DND-41 (cell line): ENCODE results near the gene KRTAP5-4.

Experiments used
- EZH2 ChIP-seq: IDR thresholded peaks from 3 replicates; pipeline ENCODE4 v1.6.1; 2012; ENCODE audit warnings: borderline replicate concordance, low read depth, mild to moderate bottlenecking, moderate library complexity, low read length, inconsistent platforms; ENCODE audit not compliant: severe bottlenecking
- TF ChIP-seq, protein P1 (sequence below): IDR thresholded peaks from 2 replicates; pipeline ENCODE4 v1.5.1; 2012; ENCODE audit warnings: borderline replicate concordance, low read length, moderate library complexity, mild to moderate bottlenecking; ENCODE audit not compliant: poor library complexity, severe bottlenecking; ENCODE audit errors: extremely low read depth

DNA sequence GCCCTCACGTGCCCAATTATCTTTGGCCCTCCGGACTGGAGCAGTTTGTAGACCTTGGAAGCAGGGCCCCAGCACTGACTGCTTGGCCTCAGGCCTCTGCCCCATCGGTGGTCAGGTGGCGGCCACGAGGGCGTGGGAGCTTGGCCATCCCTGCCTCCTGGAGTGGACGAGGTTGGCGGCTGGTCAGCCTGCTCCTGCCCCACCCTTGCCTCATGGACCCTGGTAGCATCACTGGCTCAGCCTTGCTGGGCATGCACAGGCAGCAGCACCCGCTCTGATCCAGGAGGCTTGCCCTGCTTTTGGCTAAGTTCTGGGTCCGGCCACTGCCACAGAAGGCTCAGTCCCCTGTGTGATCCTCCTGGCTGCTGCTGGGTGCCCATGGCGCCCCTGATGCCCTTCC is 17.8 kb downstream of the KRTAP5-4 start:
- TF ChIP-seq, protein P1, sequence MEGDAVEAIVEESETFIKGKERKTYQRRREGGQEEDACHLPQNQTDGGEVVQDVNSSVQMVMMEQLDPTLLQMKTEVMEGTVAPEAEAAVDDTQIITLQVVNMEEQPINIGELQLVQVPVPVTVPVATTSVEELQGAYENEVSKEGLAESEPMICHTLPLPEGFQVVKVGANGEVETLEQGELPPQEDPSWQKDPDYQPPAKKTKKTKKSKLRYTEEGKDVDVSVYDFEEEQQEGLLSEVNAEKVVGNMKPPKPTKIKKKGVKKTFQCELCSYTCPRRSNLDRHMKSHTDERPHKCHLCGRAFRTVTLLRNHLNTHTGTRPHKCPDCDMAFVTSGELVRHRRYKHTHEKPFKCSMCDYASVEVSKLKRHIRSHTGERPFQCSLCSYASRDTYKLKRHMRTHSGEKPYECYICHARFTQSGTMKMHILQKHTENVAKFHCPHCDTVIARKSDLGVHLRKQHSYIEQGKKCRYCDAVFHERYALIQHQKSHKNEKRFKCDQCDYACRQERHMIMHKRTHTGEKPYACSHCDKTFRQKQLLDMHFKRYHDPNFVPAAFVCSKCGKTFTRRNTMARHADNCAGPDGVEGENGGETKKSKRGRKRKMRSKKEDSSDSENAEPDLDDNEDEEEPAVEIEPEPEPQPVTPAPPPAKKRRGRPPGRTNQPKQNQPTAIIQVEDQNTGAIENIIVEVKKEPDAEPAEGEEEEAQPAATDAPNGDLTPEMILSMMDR: no peak
- TF ChIP-seq EZH2: no peak
